ENCODE data around the gene LTO1. TPM values are rescaled to one million over a fixed set of nuclear protein-coding genes. Genes with fewer than 3 reads are reported as not detected.

LTO1 gene
- total and polyA plus RNA-seq, 2 experiments from 2014 or later: 20.1 to 23.3 TPM

GRCh38 chr11:69639831-69640230 is 35.3 kb downstream of the LTO1 start:
- H2AFZ ChIP-seq: no peak overlapping the region
- peak overlapping the region; percentile 86 for H3K4me2 ChIP-seq
- Mint-ChIP-seq H3K4me1 (peaks cover 10% of the 10 kb centered on the region; the same call in 2 of the 3 replicates), H3K4me3 (peak overlapping the region; percentile 94), H3K27me3 (ENCODE audit: insufficient read depth, low read depth, poor library complexity) (peaks cover 46% of the 10 kb centered on the region), H3K27ac (0 out of 2 replicates have a peak overlapping the region, but pooled peaks have one; percentile 65), H3K9me3 (peaks cover 2% of the 10 kb centered on the region; the same call in 2 of the 3 replicates), H3K36me3 (ENCODE audit: low read depth) (peaks cover 17% of the 10 kb centered on the region)
- H3K4me3 ChIP-seq: peak overlapping the region; percentile 91
- peaks cover 11% of the 10 kb centered on the region; the same call in 1 of the 2 replicates for H3F3A ChIP-seq (replicated peaks; ENCODE audit: low read depth)
- peaks cover 23% of the 10 kb centered on the region for H3K4me1 ChIP-seq (ENCODE audit: insufficient read depth)
- H4K20me1 ChIP-seq (replicated peaks; ENCODE audit: insufficient read depth): no peaks in the 10 kb centered on the region
- H3K79me2 ChIP-seq (replicated peaks; ENCODE audit: insufficient read depth): peaks cover 23% of the 10 kb centered on the region
- no peaks in the 10 kb centered on the region for H3K9me2 ChIP-seq (ENCODE audit: insufficient read depth)
- H3K27me3 ChIP-seq (ENCODE audit: insufficient read depth): peaks cover 49% of the 10 kb centered on the region
- DNase-seq (ENCODE audit: low spot score): no peak
- no peaks in the 10 kb centered on the region for H3K36me3 ChIP-seq (ENCODE audit: insufficient read depth)
- no peak overlapping the region; the same call in 1 of the 2 replicates for H3K27ac ChIP-seq (ENCODE audit: low read depth)
- no peak for TF ChIP-seq STAT1 (IDR thresholded peaks at IDR 0.05; ENCODE audit: unreplicated experiment)
- ATAC-seq: no peak

GRCh38 chr11:69638941-69639681 is 36.0 kb downstream of the LTO1 start:
- DNase-seq (ENCODE audit: low spot score) (peak; percentile 99), ATAC-seq (peak; percentile 39)
- Histone ChIP-seq H3K4me2 (peak overlapping the region; percentile 86), H3K36me3 (ENCODE audit: insufficient read depth) (no peaks in the 10 kb centered on the region), H4K20me1 (replicated peaks; ENCODE audit: insufficient read depth) (no peaks in the 10 kb centered on the region), H3K4me1 (ENCODE audit: insufficient read depth) (peaks cover 23% of the 10 kb centered on the region), H2AFZ (no peak overlapping the region), H3K79me2 (replicated peaks; ENCODE audit: insufficient read depth) (peaks cover 21% of the 10 kb centered on the region), H3F3A (replicated peaks; ENCODE audit: low read depth) (peaks cover 11% of the 10 kb centered on the region; the same call in 1 of the 2 replicates), H3K4me3 (peak overlapping the region; percentile 91), H3K27me3 (ENCODE audit: insufficient read depth) (peaks cover 51% of the 10 kb centered on the region), H3K27ac (ENCODE audit: low read depth) (peak overlapping the region; percentile 99), H3K9me2 (ENCODE audit: insufficient read depth) (no peaks in the 10 kb centered on the region)
- Mint-ChIP-seq H3K4me3 (peak overlapping the region; percentile 94), H3K36me3 (ENCODE audit: low read depth) (peaks cover 12% of the 10 kb centered on the region), H3K9me3 (peaks cover 2% of the 10 kb centered on the region; the same call in 2 of the 3 replicates), H3K4me1 (peaks cover 12% of the 10 kb centered on the region; the same call in 2 of the 3 replicates), H3K27ac (peak overlapping the region; percentile 65; the same call in 1 of the 2 replicates), H3K27me3 (ENCODE audit: insufficient read depth, low read depth, poor library complexity) (peaks cover 48% of the 10 kb centered on the region)
- TF ChIP-seq CREB1 (CRISPR knock-in tag; IDR thresholded peaks at IDR 0.05; ENCODE audit: low read depth): no peak
- no peak for TF ChIP-seq ZNF331 (CRISPR knock-in tag; IDR thresholded peaks at IDR 0.05; ENCODE audit: low read depth)
- TF ChIP-seq REST (IDR thresholded peaks at IDR 0.05; ENCODE audit: unreplicated experiment): no peak
- TF ChIP-seq POLR2AphosphoS5 (IDR thresholded peaks at IDR 0.05; ENCODE audit: low read depth): peak; percentile 63
- no peak for TF ChIP-seq ZNF114 (CRISPR knock-in tag; IDR thresholded peaks at IDR 0.05)
- peak; percentile 86 for TF ChIP-seq JUNB (IDR thresholded peaks at IDR 0.05; ENCODE audit: unreplicated experiment)
- TF ChIP-seq, protein P1, sequence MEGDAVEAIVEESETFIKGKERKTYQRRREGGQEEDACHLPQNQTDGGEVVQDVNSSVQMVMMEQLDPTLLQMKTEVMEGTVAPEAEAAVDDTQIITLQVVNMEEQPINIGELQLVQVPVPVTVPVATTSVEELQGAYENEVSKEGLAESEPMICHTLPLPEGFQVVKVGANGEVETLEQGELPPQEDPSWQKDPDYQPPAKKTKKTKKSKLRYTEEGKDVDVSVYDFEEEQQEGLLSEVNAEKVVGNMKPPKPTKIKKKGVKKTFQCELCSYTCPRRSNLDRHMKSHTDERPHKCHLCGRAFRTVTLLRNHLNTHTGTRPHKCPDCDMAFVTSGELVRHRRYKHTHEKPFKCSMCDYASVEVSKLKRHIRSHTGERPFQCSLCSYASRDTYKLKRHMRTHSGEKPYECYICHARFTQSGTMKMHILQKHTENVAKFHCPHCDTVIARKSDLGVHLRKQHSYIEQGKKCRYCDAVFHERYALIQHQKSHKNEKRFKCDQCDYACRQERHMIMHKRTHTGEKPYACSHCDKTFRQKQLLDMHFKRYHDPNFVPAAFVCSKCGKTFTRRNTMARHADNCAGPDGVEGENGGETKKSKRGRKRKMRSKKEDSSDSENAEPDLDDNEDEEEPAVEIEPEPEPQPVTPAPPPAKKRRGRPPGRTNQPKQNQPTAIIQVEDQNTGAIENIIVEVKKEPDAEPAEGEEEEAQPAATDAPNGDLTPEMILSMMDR (conservative IDR thresholded peaks at IDR 0.05; ENCODE audit: low read depth in 2 of 2): no peak
- TF ChIP-seq EZH2 (IDR thresholded peaks at IDR 0.05; ENCODE audit: low read depth, unreplicated experiment): no peak
- TF ChIP-seq STAT1 (IDR thresholded peaks at IDR 0.05; ENCODE audit: unreplicated experiment): no peak

All from GM23338 (cell line).